GM20431 (cell line): ENCODE results near the gene COL6A1.

Experiments used
- in situ Hi-C: fragments of 300-500 bp; cut with MseI, MboI; formaldehyde crosslinking; loops from one replicate; pipeline ENCODE4 v1.15.0; 2020; ENCODE audit warnings: low sequenced_read_pairs; ENCODE audit not compliant: unreplicated experiment

COL6A1 gene

DNA sequence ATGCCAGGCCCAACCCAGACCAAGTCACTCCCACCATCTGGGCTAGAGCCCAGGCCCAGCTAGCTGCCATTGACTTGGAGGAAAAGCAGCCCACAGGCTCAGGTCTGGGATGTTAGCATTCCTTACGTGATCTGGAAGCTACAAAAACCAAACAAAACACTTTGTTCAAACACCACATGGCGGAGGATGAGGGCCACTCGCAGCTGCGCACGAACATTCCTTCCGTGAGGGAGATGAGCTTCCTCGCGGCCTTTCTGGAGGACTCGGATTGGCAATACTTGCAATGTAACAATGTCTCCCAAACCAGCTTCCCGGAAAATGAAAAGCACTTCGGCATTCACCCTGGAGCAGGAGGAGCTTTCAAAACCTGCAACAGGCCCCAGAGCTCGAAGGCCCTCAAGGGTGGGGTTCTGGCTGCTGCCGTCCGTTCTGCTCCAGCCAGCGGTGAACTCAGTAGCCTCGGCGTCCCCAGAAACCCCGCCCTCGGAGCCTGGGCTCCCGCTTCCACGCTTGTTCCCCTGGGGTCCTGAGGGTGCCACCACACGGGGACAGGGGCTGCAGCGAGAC is 40.5 kb downstream of the COL6A1 start:
- in situ Hi-C loops, result no loop called here

GRCh38 chr21:46022551-46023525 is 41.3 kb downstream of the COL6A1 start:
- in situ Hi-C loops, result no loop called here

- in situ Hi-C loops, result no loop called here
Observed at GRCh38 chr21:46023555-46023954, 42.0 kb downstream of the COL6A1 start.

DNA sequence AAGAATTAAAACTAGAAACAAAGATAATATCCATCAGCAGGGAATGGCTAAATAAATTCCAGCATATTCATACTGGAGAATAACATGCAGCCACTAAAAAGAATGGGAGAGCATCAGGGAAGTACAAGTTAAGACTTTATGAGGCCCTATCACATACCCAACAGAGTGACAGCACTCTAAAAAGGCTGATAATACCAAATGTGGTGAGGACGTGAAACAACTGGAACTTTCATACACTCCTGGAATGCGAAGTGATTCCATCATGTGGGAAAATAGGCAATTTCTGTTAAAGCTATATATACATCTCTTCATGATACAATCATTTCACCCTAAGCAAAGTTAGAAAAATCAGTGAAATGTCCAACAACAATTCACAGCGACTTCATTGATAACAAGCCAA is 42.6 kb downstream of the COL6A1 start:
- in situ Hi-C loops, result no loop called here

- in situ Hi-C loops, result no loop called here
Observed at GRCh38 chr21:46025113-46025770, 43.7 kb downstream of the COL6A1 start.

- in situ Hi-C loops, result no loop called here
Observed at GRCh38 chr21:46027851-46028493, 46.4 kb downstream of the COL6A1 start.

GRCh38 chr21:46028573-46029091 is 47.1 kb downstream of the COL6A1 start:
- in situ Hi-C loops, result no loop called here

- in situ Hi-C loops, result no loop called here
Observed at GRCh38 chr21:46029186-46029924, 47.8 kb downstream of the COL6A1 start.

DNA sequence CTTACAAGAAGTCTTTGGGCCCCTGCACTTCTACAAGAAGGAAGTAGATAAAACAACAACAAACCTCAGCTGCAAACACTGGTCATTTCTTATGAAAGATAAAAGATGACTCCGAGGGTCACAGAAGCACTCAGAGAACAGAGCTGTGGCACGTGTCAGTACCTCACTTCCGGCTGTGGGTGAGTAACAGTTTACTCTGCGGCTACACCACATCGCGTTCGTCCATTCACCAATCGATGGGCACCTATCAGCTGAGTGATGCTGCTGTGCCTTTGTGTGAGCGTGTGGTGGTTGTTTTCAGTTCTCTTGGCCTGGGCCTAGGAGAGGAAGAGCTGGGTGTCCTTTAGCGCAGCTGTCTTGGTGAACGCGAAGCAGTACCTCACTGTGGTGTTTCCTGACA is 49.9 kb downstream of the COL6A1 start:
- in situ Hi-C loops, result no loop called here

DNA sequence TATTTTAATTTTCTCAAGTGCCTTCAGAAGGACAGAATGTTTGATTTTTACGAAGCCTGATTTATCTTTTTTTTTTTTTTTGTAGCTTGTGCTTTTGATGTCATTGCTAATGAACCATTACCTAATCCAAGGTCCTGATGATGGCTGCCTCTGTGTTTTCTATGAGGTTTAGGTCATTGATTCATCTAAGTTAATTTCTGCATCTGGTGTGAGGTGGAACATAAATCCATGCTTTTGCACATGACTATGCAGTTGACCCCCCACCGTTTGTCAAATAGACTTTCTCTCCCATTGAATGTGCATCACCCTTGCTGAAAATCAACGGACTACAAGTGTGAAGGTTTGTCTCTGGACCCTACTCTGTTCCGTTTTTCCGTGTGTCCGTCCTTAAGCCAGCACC is 50.5 kb downstream of the COL6A1 start:
- in situ Hi-C loops, result no loop called here

- in situ Hi-C loops, result no loop called here
Observed at GRCh38 chr21:46033410-46034400, 52.1 kb downstream of the COL6A1 start.

GRCh38 chr21:46035809-46036695 is 54.5 kb downstream of the COL6A1 start:
- in situ Hi-C loops, result no loop called here

DNA sequence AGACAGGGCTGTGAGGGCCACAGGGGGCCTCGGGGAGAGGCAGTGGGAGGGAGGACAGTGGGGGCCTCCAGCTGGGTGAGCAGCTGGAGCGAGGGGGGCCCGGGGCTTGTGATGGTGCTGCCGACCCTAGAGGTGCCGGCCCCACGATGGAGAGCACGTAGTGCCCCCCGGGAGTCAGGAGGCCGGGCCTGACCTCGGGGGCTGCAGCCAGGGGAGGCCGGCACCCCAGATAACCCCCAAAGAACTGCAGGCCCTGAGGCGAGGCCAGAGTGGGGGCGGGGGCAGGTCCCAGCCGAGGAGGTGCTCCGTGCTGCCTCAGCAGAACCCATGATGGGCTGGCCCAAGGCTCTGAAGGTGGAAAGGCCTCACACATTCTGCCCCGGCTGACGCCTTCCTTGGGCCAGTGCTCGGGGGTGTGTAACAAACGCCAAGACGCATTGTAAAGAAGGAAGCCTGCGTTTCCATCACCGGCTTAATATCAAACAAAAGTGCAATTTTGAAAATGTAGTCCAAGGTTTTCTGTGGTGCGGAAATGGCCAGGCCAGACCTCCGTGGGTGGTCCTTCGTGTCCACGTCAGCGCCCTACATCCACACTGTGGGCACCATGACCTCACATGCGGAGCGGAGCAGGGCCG is 55.2 kb downstream of the COL6A1 start:
- in situ Hi-C loops, result no loop called here

- in situ Hi-C loops, result no loop called here
Observed at GRCh38 chr21:46037331-46038325, 56.1 kb downstream of the COL6A1 start.

DNA sequence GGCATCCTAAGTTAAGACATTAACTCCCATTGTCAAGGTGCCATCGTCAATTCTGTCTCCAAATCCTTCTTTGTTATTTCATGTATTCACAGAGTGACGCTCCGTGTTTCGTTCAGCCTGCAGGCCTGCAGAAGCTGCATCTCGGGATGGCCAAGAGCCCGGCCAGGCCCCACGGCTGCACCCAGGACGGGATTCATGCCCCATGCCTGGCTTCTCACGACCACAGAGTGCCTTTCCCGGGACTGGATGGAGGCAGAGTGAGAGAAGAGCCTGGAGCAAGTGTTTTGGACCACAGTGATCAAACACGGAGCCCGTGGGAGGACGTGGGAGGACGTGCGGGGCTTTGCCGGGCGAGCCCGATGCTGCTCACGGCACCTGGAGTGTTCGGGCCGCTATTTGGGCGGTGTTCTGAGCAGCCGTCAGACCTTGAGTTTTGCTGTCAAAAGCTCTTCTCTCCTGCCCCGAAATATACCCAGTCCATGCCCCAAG is 56.8 kb downstream of the COL6A1 start:
- in situ Hi-C loops, result no loop called here
